Measurements from ENCODE around the gene COPG2.
"Not testable (repeated sequence)": the region's sequence is repeated elsewhere in the genome, so short reads cannot be mapped to it uniquely, and the experiment has no call there.

COPG2 gene

DNA sequence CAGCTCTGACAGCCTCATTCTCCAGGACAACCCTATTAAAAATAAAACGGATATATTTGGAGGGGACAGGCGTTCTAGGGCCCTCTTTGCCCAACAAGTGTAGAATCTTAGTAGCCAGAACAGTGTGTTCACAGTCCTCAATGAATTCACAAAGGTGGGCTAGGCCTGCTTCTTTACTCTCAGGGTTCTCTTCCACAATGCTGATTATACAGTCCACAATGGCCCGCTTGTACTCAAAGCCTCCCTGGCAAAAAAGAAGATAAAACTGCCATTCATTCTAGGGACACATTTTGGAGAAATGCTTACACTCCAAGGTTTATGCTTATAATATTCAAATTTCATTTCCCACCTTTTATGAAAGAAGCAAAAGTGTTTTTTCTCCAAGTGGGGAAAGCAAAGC, 114.1 kb downstream of the COPG2 start:
- DNase-seq, result no peak

DNA sequence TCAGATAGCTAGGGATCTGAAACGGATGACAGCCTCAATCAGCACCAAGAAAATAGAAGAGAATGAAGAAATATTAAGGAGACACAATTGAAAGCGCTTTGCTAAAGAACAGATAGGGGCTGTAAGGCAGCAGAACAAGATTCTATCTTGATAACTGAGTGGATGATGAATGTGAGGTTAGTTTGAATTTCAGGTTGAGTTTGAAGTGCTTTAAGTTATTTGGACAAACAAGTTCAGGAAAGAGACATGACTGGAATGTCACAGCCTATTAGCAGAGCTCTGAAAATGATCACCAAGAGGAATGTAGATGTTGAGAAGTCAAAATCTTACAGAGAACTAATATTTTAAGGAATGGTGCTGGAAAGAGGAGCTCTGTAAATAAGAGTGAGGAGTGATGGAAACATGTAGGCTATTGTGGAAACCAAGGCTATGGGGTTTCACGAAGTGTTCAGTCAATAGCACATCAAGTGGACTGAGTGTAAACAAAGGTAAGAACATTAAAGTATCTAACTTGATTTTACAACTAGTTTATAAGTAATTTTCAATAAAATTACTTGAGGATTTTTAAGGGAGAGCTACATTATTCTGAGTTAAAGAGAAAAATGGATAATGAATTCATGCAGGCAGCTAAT, 115.0 kb downstream of the COPG2 start:
- DNase-seq, result no peak

DNA sequence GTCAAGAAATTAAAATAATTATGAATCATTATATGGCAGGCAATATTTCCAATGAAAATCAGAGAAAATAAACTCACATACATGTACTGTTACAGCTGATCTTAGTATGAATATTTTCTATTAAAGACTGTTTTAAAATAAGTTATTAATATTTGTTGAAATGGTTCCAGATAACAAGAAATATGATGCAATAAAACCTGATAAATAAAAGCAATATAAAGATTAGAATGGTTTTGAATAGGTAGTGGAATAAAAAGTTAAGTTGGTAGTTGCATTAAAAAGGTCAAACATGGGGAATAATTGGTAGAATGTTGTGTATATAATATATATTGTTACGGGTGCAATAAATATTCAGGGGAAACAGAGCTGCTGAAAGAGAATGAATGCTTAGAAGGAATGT, 124.2 kb downstream of the COPG2 start:
- DNase-seq, result no peak

DNA sequence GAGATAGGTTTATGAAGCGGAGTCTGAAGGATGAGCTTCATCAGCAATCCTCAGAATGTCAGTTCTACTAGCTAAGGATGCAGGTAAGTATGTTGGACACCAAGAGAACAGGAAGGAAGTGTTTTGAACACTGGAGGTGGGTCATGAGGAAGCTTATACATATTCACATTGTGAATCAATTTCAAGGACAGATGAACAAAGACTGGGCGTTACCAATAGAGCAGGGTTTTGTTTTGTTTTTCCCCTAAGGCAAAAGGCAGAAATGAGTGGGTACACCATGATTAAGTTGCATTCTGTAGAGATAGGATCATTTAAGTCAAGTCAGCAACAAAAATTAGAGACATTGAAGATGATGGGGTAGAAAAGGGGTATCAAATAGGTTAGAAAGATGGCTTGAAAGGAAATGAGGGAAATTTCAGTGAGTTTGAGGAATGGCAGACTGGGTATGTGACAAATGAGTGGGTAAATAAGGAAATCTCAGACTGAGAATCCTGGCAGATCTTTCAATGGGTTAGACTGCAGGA, 125.0 kb downstream of the COPG2 start:
- DNase-seq, result no peak

DNA sequence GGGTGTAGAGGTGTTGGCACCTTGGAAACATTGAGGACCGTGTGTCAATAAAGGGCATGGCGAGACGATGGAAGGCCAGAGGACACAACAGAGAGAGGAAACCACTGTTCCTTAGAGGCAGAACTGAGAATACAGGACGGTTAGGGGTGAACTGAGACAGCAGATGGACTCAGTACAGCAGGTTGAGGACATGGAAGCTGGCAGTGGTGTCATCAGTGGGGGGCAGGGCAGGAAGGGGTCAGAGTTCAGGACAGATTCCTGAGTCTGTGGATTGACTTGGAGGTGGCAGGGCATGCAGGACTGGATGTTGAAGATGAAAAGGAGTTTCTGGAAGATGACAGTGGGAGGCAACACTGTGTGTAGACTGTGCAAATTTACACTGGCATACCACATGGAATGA, 126.3 kb downstream of the COPG2 start:
- not testable (repeated sequence) for DNase-seq

DNA sequence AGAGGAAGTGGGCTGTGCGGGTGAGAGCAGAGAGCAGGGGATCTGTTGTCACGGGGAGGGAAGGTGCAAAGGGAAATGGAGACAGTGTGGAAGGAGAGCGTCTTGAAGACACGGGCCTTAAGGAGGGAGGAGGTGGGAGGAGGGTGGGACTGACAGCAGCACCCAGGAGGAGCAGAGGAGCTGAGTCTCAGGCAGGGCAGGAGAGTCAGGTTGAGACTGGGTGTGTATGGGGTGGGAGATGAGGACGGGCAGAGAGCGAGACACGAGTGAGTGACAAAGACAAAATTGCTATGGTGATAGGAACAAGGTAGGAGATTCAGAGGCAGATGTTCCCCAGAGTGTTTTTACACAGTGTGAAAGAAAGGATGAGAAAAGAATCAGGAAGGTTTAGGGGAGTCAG, 127.3 kb downstream of the COPG2 start:
- DNase-seq, result not testable (repeated sequence)

DNA sequence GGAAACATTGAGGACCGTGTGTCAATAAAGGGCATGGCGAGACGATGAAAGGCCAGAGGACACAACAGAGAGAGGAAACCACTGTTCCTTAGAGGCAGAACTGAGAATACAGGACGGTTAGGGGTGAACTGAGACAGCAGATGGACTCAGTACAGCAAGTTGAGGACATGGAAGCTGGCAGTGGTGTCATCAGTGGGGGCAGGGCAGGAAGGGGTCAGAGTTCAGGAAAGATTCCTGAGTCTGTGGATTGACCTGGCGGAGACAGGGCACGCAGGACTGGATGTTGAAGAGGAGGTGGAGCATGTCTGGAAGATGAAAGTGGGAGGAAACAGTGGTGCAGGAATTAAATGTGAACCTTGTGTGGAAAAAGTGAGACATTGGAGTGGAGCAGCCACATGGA, 130.7 kb downstream of the COPG2 start:
- not testable (repeated sequence) for DNase-seq

DNA sequence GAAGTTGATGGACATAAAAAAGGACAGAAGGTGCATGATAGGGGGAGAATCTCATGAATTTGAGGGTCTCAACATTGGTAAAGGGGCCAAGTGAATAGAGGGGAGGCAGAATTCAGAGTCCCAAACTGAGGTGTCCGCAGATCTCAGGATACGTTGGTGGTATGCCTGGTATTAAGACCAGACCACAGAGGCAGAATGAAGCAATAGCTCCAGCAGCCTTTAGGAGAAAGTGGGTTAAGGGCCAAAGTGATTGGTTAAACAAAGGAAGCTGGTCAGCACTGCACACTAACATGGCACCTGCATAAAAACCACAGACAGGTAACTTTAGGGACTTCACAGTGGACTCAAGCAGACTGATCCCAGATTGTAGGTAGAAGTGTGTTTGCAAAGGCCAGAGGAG, 139.1 kb downstream of the COPG2 start:
- DNase-seq, result no peak

DNA sequence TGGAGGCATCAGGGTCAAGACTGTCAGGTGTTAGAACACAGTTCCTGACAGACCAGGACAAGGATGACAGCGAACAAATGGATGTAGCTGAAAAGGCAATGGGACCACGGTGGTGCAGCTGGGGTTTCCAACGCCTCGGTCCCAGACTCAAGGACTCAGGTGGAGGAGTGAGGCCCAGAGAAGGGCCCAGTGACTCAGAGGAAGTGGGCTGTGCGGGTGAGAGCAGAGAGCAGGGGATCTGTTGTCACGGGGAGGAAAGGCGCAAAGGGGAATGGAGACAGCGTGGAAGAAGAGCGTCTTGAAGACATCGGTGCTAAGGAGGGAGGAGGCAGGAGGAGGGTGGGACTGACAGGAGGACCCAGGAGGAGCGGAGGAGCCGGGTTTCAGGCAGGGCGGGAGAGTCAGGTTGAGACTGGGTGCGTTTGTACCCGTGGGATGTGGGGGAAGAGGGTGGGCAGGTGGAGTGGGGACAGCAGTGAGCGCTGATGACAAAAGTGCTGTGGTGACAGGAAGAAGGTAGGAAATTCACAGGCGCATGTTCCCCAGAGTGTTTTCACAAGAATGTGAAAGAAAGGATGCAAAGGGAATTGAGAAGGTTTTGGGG, 140.7 kb downstream of the COPG2 start:
- DNase-seq, result not testable (repeated sequence)

DNA sequence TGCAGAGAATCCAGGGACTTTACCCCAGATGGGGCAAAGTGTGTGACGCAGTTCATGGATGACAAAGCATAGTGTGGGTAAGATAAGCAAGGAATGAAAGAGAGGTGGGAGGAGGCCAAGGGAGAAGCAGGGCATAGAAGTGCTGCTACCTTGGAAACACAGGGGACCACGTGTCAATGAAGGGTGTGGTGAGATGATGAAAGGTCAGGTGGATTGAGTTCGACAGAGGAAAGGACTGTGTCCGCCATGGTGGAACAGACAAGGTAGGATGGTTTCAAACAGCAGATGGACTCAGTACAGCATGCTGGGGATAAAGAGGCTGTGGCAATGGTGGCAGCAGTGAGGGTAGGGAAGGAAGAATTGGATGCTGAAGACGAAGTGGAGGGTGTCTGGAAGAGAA, 143.9 kb downstream of the COPG2 start:
- DNase-seq, result no peak

DNA sequence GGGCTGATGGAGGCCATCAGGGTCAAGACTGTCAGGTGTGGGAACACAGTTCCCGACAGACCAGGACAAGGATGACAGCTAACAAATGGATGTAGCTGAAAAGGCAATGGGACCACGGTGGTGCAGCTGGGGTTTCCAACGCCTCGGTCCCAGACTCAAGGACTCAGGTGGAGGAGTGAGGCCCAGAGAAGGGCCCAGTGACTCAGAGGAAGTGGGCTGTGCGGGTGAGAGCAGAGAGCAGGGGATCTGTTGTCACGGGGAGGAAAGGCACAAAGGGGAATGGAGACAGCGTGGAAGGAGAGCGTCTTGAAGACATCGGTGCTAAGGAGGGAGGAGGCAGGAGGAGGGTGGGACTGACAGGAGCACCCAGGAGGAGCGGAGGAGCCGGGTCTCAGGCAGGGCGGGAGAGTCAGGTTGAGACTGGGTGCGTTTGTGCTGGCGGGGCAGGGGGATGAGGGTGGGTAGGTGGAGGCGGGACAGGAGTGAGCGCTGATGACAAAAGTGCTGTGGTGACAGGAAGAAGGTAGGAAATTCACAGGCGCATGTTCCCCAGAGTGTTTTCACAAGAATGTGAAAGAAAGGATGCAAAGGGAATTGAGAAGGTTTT, 144.9 kb downstream of the COPG2 start:
- DNase-seq, result not testable (repeated sequence)

DNA sequence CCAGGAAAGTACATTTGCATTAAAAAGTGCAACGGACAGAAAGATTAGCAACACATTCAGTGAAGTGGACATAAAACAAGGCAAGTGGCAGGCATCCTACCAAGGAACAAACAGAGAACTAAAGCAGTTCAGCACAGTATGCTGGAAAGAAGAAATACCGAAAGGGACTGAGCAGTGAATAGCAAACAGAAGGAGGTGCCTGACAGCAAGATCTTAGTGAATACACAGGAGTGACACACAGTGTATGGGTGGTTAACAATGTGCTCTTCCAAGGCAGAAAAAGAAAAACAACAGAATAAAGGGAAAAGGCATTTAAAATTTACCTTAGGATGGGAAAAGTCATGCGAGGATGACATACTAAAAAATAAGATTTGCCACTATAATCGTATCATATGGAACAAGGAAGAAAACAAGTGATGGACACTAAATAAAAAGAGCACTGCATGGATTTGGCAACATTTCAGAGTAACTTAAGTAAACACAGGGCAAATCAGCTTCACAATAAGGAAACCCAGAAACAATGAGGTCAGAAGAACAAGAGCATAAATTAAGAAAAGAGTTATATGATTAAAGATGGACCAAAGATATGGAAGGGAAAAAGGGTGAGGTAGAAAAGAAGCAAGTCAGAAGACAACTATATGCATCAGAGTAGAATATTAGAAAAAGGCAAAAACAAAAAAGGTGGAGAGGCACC, 147.1 kb downstream of the COPG2 start:
- no peak for DNase-seq

DNA sequence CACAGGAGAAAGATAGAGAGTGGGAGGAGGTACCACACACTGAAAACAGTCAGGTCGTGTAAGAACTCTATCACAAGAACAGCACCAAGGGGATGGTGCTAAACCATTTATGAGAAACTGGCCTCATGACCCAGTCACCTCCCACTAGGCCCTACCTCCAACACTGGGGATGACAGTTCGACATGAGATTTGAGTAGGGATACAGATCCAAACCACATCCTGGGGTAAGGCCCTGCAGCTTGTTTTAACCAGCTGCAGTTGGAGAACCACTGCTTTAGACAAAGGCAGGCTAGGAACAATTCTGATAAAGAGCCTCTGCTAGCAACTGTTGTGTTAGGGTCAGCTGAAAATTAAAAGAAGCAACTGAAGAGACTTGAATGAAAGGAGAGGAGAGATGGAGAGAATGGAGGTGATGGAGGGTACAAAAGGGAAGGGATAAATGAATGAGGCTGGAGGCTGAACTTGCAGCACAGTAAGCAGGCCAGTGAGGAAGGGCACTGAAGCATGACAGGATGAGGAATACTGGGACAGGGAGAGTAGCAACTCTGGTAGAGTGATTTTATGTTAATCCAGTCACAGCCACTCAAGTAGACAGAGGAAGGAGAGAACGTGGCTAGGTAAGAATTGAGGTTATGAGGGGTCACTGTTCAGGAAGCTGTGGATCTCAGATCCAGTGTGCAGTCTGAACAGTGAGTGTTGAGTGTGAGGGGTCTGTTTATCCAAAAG, 153.1 kb downstream of the COPG2 start:
- no peak for DNase-seq

DNA sequence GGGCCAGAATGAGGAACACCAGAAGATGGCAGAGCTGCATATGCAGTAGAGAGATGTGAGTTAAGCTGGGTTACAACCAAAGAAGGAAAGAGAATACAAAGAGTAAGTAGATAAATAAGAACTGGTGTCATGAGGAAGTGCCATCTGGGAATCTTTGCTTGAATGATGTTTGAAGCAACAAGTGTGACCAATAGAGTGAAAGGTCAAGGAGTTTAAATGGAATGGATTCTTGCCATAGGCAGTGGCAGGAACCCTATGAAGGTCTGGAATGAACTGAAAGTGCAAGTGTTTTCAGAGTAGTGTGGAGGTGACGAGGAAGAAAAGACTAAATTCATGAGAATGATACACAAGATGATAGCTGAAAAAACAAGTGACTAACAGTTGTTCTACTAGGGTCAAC, 155.1 kb downstream of the COPG2 start:
- no peak for DNase-seq

DNA sequence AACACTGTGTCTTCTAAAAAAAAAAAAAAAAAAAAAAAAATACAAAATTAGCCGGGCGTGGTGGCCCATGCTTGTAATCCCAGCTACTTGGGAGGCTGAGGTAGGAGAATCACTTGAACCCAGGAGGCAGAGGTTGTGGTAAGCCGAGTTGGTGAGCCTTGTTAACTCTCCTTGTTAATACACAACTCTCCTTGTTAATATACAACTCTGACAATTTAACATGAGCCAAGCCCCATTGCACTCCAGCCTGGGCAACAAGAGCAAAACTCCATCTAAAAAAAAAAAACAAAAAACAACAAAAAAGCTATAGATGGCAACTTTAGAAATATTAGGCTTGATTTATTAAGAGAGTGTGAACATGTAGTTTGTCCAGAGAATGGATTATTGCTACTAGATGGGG, 156.5 kb downstream of the COPG2 start:
- DNase-seq, result not testable (repeated sequence)

DNA sequence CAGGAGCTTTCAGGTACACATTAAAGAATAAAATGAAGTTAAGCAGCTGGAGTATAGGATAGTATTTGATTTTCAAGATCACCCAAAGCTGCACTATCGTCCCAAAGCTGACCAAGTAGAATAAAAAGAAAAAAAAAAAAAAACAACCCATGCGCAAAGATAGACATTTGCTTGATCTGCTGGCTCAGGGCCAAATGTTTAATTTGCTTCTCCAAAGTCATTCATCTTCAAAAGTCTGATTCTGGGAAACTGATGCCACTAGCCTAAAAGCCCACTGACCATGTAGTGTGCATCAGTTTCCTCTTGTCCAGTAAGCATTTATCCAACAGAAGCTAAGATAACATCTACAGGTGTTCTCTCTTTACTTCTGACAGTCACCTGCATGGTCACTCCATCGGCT, 162.2 kb downstream of the COPG2 start:
- no peak for DNase-seq

DNA sequence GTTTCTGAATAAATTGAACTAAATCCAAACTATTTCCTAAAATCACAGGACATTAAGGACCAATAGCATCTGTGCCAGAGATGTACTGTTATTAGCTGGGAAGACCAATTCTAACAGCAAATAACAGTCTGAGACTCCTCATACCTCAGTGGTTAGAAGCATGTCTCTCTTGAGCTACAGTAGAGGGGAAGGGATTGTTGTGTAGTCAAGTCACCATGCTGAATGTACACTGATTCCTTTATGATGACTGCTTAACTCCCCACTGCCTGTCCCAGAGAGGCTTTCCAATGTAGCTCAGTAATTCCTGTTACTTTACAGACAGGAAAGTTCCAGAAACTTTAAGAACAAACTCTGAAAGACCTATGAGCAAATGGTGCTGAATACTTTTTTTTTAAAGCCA, 162.8 kb downstream of the COPG2 start:
- no peak for DNase-seq

DNA sequence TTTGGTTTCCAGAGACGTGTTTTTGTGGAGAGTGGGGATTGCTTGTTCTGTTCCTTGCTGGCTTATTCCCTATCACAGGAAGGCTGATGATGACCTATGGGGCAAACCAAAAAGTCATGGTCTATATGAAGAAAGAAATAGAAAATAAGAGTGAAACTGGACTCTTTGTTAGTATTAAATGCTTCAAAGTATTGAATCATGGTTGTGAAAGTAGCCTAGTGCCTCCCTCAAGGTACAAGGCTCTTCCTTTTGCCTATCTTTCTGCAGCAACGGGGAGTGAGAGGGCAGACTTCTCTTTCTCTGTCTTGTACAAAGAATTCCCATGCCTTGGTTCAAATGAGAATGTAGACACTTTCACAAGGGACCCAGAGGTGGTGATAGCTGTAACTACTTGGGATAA, 167.6 kb downstream of the COPG2 start:
- no peak for DNase-seq

DNA sequence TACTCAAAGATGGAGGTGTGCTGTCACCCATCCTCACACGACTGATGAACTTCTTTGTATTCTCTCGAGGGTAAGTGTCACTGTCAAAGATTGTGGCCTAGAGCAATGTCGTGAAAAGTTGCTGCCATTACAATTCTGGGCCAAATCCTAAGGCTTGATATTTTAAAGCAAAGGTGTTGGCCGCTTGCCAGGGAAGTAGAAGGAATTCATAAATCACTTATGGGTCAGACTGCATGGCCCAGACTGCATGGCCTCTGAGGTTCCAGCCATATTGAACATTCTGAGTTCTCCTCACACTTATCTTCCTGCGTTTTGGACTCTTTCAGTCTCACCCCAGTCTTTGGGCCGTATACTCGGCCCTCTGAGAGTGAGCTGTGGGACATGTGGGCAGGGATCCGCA, 168.1 kb downstream of the COPG2 start:
- no peak for DNase-seq

DNA sequence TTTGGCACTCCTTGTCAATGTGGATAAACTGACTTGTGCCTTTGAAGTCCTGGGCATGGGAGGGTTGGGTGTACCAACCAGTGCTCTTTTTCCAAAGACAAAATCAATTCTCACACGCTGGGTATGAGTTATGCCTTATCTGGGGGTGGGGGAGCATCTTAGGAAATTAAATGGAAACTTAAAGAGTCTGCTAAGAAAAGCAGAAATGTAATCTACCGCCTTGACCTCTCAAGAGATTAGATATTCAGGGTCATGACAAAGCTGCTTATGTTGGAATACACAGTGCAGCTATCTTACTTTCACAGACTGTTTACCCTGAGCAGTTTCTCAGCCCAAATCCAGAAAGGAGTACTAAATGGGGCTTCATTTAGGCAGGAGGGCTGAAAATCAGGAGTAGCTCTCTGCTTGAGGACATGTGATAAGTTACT, 174.1 kb downstream of the COPG2 start:
- DNase-seq, result no peak

DNA sequence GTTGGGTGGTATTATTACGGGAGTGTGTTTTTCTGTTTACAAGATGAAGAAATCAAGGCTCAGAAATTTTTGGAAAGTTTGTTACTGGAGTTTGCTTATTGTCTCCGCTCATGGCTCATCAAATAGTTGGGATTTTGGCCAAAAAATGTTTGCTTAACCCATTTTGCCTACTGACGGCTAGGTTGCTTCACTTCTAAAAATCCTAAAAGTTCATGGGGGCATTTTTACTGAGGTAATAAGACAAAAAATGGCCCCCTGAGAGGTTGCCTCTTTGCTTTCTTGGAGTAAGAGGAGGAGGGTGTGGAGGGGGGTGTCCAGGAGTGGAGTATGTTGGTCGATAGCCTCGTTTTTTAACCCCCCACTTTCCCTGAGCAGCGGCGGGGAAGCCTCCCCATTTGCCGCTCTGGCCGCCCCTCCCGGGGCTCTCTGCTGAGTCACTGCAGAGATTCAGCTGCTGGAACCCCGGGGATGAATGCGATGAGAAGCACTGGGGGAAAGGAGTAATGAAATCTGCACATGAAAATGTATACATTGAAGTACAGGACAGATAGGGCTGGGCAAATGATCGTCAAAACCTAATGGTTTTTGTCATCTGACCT, 175.2 kb downstream of the COPG2 start:
- DNase-seq, result no peak

DNA sequence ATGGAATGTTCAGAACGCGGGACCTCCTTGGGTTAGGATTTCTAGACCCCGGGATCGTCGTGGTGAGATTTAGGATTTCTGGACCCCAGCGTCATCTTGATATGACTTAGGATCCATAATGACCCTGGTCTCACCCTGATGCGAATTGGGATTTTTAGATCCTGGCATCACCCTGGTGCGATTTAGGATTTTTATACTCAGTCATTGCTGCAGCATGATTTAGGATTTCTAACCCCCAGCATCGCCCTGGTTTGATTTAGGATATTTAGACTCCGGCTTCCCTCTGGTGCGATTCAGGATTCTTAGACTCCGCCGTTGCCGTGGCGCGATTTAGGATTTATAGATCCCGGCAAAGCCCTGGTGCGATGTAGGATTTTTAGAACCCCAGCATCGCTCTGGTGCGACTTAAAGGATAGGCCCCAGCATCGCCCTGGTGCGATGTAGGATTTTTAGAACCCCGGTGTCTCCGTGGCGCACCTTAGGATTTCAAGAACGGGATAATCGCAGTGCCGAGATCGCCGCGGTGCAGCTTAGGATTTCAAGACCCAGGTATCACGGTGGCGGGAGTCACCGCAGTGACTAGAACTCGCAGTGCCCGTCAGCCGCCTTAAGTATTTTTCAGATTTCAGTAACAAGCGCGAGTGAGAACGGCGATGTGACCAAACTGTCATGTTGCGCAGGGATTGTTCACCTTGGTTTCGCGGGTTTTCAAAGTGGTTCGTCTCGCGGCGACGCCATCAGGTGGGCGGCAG, 175.8 kb downstream of the COPG2 start:
- DNase-seq, result peak; percentile 15

All from activated CD8-positive, alpha-beta memory T cell treated with anti-CD3 and anti-CD28 coated beads, Interleukin-2, amount 50 U/mL, for 4 hours (primary cell).